HG02884 (cell line): ENCODE measurements around the gene MTHFD1L.
"Not testable (repeated sequence)": the region's sequence is repeated elsewhere in the genome, so short reads cannot be mapped to it uniquely, and the experiment has no call there.

ENCODE experiments used
- ATAC-seq: cut with Tn5 transposase; IDR thresholded peaks from one replicate; pipeline ENCODE4 v1.9.1; 2021; ENCODE audit warnings: mild to moderate bottlenecking, moderate library complexity; ENCODE audit not compliant: unreplicated experiment

MTHFD1L gene

GRCh38 chr6:151063352-151063751, 197.8 kb downstream of the MTHFD1L start:
- ATAC-seq: no peak

GRCh38 chr6:151063842-151064647, 198.5 kb downstream of the MTHFD1L start:
- no peak for ATAC-seq

- ATAC-seq: no peak
These were observed 199.7 kb downstream of the MTHFD1L start for GRCh38 chr6:151065027-151065815.

- no peak for ATAC-seq
These were observed 202.4 kb downstream of the MTHFD1L start for GRCh38 chr6:151067684-151068596.

- no peak for ATAC-seq
These were observed 203.3 kb downstream of the MTHFD1L start for GRCh38 chr6:151068761-151069312.

GRCh38 chr6:151069641-151070040, 204.1 kb downstream of the MTHFD1L start:
- ATAC-seq: no peak

GRCh38 chr6:151070631-151071051, 205.1 kb downstream of the MTHFD1L start:
- no peak for ATAC-seq

- no peak for ATAC-seq
These were observed 205.8 kb downstream of the MTHFD1L start for GRCh38 chr6:151071295-151071694.

- no peak for ATAC-seq
These were observed 207.6 kb downstream of the MTHFD1L start for GRCh38 chr6:151073146-151073545.

GRCh38 chr6:151073701-151074100, 208.2 kb downstream of the MTHFD1L start:
- no peak for ATAC-seq

GRCh38 chr6:151075005-151075404, 209.5 kb downstream of the MTHFD1L start:
- ATAC-seq: no peak

GRCh38 chr6:151075527-151075926, 210.0 kb downstream of the MTHFD1L start:
- no peak for ATAC-seq

GRCh38 chr6:151075930-151076555, 210.5 kb downstream of the MTHFD1L start:
- no peak for ATAC-seq

GRCh38 chr6:151078655-151079054, 213.2 kb downstream of the MTHFD1L start:
- ATAC-seq: no peak

GRCh38 chr6:151081656-151082055, 216.2 kb downstream of the MTHFD1L start:
- no peak for ATAC-seq

- no peak for ATAC-seq
These were observed 216.6 kb downstream of the MTHFD1L start for GRCh38 chr6:151082079-151082478.

GRCh38 chr6:151084275-151084674, 218.8 kb downstream of the MTHFD1L start:
- ATAC-seq: no peak

GRCh38 chr6:151087055-151087454, 221.6 kb downstream of the MTHFD1L start:
- ATAC-seq: not testable (repeated sequence)

GRCh38 chr6:151087861-151088598, 222.5 kb downstream of the MTHFD1L start:
- ATAC-seq: no peak

GRCh38 chr6:151088599-151088935, 223.1 kb downstream of the MTHFD1L start:
- ATAC-seq: no peak
